Chondrocyte (in vitro differentiated cells): ENCODE results near the gene RREB1. TPM values are rescaled to one million over a fixed set of nuclear protein-coding genes. Genes with fewer than 3 reads are reported as not detected.
"Not testable (repeated sequence)": the region's sequence is repeated elsewhere in the genome, so short reads cannot be mapped to it uniquely, and the experiment has no call there.

Experiments used
- DNase-seq: peaks from one replicate; pipeline ENCODE4 v3.0.0; 2021; ENCODE audit warnings: mixed read lengths, low spot score
- H3K27ac Mint-ChIP-seq: one replicate; pipeline ENCODE4 v1.8.0; 2021; ENCODE audit warnings: mild to moderate bottlenecking, moderate library complexity, mixed read lengths; ENCODE audit not compliant: unreplicated experiment
- H3K27me3 Mint-ChIP-seq: 2 replicates; pipeline ENCODE4 v1.8.0; 2021; ENCODE audit warnings: low read depth, mixed read lengths
- H3K36me3 Mint-ChIP-seq: 2 replicates; pipeline ENCODE4 v1.8.0; 2021; ENCODE audit warnings: low read depth, mixed read lengths
- H3K4me1 Mint-ChIP-seq: 2 replicates; pipeline ENCODE4 v1.8.0; 2021; ENCODE audit warnings: low read depth, mild to moderate bottlenecking, mixed read lengths
- H3K4me3 Mint-ChIP-seq: one replicate; pipeline ENCODE4 v1.8.0; 2021; ENCODE audit warnings: mild to moderate bottlenecking, moderate library complexity, mixed read lengths; ENCODE audit not compliant: unreplicated experiment
- H3K9me3 Mint-ChIP-seq: 2 replicates; pipeline ENCODE4 v1.8.0; 2021; ENCODE audit warnings: low read depth, mixed read lengths
- CTCF ChIP-seq: fragments of 200-600 bp; sonication (generic); IDR thresholded peaks from 2 replicates; pipeline ENCODE4 v1.5.0; 2021; ENCODE audit warnings: antibody characterized with exemption, mild to moderate bottlenecking, moderate library complexity
- total RNA-seq: library from RNA; stranded (reverse); gene quantifications from 3 replicates; pipeline ENCODE4 v1.2.1, GENCODE V29; 2021

The RREB1 gene
- total RNA-seq, 1 donor from 2014 or later: 28.4 TPM

- Mint-ChIP-seq H3K27ac (peak overlapping the region; percentile 69), H3K9me3 (peaks cover 5% of the 10 kb centered on the region), H3K27me3 (no peaks in the 10 kb centered on the region), H3K4me1 (peaks cover 26% of the 10 kb centered on the region), H3K36me3 (no peaks in the 10 kb centered on the region), H3K4me3 (peak overlapping the region; percentile 96)
- no peak for DNase-seq
- no peak for TF ChIP-seq CTCF
Measured at GRCh38 chr6:7260291-7261031, 152.7 kb downstream of the RREB1 start.

GRCh38 chr6:7261032-7261841, 153.5 kb downstream of the RREB1 start:
- no peaks in the 10 kb centered on the region for H3K27me3 Mint-ChIP-seq
- H3K4me3 Mint-ChIP-seq: peak overlapping the region; percentile 96
- no peaks in the 10 kb centered on the region for H3K36me3 Mint-ChIP-seq
- H3K27ac Mint-ChIP-seq: peak overlapping the region; percentile 91
- H3K4me1 Mint-ChIP-seq: peaks cover 26% of the 10 kb centered on the region
- no peak for DNase-seq
- TF ChIP-seq CTCF: peak; percentile 35
- no peaks in the 10 kb centered on the region for H3K9me3 Mint-ChIP-seq

- no peak for DNase-seq
- peaks cover 26% of the 10 kb centered on the region for H3K4me1 Mint-ChIP-seq
- no peak for TF ChIP-seq CTCF
- H3K27ac Mint-ChIP-seq: no peak overlapping the region
- no peaks in the 10 kb centered on the region for H3K36me3 Mint-ChIP-seq
- H3K27me3 Mint-ChIP-seq: no peaks in the 10 kb centered on the region
- peak overlapping the region; percentile 96 for H3K4me3 Mint-ChIP-seq
- H3K9me3 Mint-ChIP-seq: no peaks in the 10 kb centered on the region
Measured at GRCh38 chr6:7261852-7262461, 154.2 kb downstream of the RREB1 start.

GRCh38 chr6:7262746-7263518, 155.2 kb downstream of the RREB1 start:
- TF ChIP-seq CTCF: no peak
- Mint-ChIP-seq H3K27ac (peak overlapping the region; percentile 22), H3K27me3 (no peaks in the 10 kb centered on the region), H3K4me1 (peaks cover 34% of the 10 kb centered on the region), H3K36me3 (no peaks in the 10 kb centered on the region), H3K4me3 (peak overlapping the region; percentile 96), H3K9me3 (no peaks in the 10 kb centered on the region)
- DNase-seq: no peak

GRCh38 chr6:7263519-7263805, 155.7 kb downstream of the RREB1 start:
- not testable (repeated sequence) for H3K9me3 Mint-ChIP-seq, H3K27ac Mint-ChIP-seq, H3K4me3 Mint-ChIP-seq, H3K36me3 Mint-ChIP-seq, DNase-seq, H3K27me3 Mint-ChIP-seq
- H3K4me1 Mint-ChIP-seq: peaks cover 37% of the 10 kb centered on the region
